HCT116 (cell line): ENCODE data around the gene CHN1. TPM values are rescaled to one million over a fixed set of nuclear protein-coding genes. Genes with fewer than 3 reads are reported as not detected.
A peak's percentile ranks its signal among the peaks of the same experiment; 100 is the strongest.

Source experiments
- ATAC-seq: fragments of 200-7000 bp; cut with Tn5 transposase; 2 replicates; pipeline ENCODE4 v1.9.1; 2020; ENCODE audit warnings: mild to moderate bottlenecking, moderate library complexity
- BruUV-seq: library from RNA; stranded (reverse); fragments of 400-500 nt; replicated peaks from 2 replicates; lab custom pipeline; 2021; lab: Mats Ljungman, UMichigan
- CTCF ChIA-PET: fragments of 300-600 bp; sonication (Branson Sonifier 250); formaldehyde crosslinking; loops from one replicate; lab custom pipeline; 2021; ENCODE audit warnings: antibody characterized with exemption; lab: Charles Lee
- POLR2A ChIA-PET: fragments of 300-600, 350-600 bp; sonication (Branson Sonifier 250); formaldehyde crosslinking; loops from one replicate; lab custom pipeline; 2021; ENCODE audit warnings: antibody characterized with exemption; lab: Charles Lee
- RAD21 ChIA-PET, 2 experiments: fragments of 300-600 bp; sonication (Branson Sonifier 250); formaldehyde crosslinking; loops; one replicate each; lab custom pipeline; 2023; ENCODE audit warnings: low total read pairs in 2 of 2; ENCODE audit not compliant: uncharacterized antibody in 2 of 2, unreplicated experiment in 2 of 2, low non-redundant PET in 1 of 2; lab: Charles Lee
- DNase-seq: peaks from one replicate; pipeline ENCODE4 v3.0.0-alpha.2; 2010; ENCODE audit warnings: low read depth, low spot score
- H2AFZ ChIP-seq: fragments of 200-600 bp; shearing (Covaris generic), sonication (generic); 2 replicates; pipeline ENCODE4 v1.6.1; 2017; ENCODE audit warnings: low read depth, mixed run types, mixed read lengths, antibody characterized with exemption, low read length; ENCODE audit not compliant: poor library complexity, severe bottlenecking
- H3K27ac ChIP-seq: 2 replicates; pipeline ENCODE4 v1.5.1; 2012; ENCODE audit warnings: low read depth, low read length
- H3K27me3 ChIP-seq: fragments of 200-600 bp; sonication (generic); 2 replicates; pipeline ENCODE4 v1.6.1; 2016; ENCODE audit warnings: mixed run types, low read length, mixed read lengths; ENCODE audit not compliant: insufficient read depth
- H3K36me3 ChIP-seq, 2 experiments: fragments of 200-500 bp in 1 of 2; fragments of 200-600 bp in 1 of 2; sonication (Bioruptor generic) in 1 of 2; sonication (generic) in 1 of 2; 2 replicates each; pipeline versions ENCODE4 v1.5.1 to v1.6.1; 2014 to 2016; ENCODE audit warnings: low read length in 2 of 2, inconsistent platforms in 1 of 2, mixed read lengths in 1 of 2, mixed run types in 1 of 2; ENCODE audit not compliant: insufficient read depth in 2 of 2, control insufficient read depth in 1 of 2
- H3K4me1 ChIP-seq, 2 experiments: fragments of 200-600 bp in 1 of 2; sonication (generic) in 1 of 2; 2 replicates each; pipeline versions ENCODE4 v1.5.1 to v1.6.1; 2012 to 2017; ENCODE audit warnings: low read length in 2 of 2, inconsistent platforms in 1 of 2, mild to moderate bottlenecking in 1 of 2, mixed read lengths in 1 of 2, mixed run types in 1 of 2, moderate library complexity in 1 of 2; ENCODE audit not compliant: insufficient read depth in 2 of 2, control insufficient read depth in 1 of 2
- H3K4me2 ChIP-seq: fragments of 200-600 bp; sonication (generic); 2 replicates; pipeline ENCODE4 v1.6.1; 2017; ENCODE audit warnings: mixed run types, low read length, mixed read lengths
- H3K4me3 ChIP-seq, 2 experiments: fragments of 200-600 bp in 1 of 2; sonication (generic) in 1 of 2; replicated peaks in 1 of 2; 2 replicates each; pipeline ENCODE4 v1.5.1; 2011 to 2016; ENCODE audit warnings: low read length in 2 of 2, control low read depth in 1 of 2, low read depth in 1 of 2, mild to moderate bottlenecking in 1 of 2, mixed read lengths in 1 of 2, mixed run types in 1 of 2
- H3K79me2 ChIP-seq: fragments of 200-600 bp; sonication (generic); 2 replicates; pipeline ENCODE4 v1.6.1; 2017; ENCODE audit warnings: mild to moderate bottlenecking, mixed run types, low read length, moderate library complexity, mixed read lengths; ENCODE audit not compliant: insufficient read depth
- H3K9ac ChIP-seq: fragments of 200-600 bp; sonication (generic); 2 replicates; pipeline ENCODE4 v1.6.1; 2016; ENCODE audit warnings: low read length, mixed read lengths
- H3K9me2 ChIP-seq: fragments of 200-600 bp; sonication (generic), shearing (Covaris generic); 2 replicates; pipeline ENCODE4 v1.6.1; 2017; ENCODE audit warnings: mixed run types, mild to moderate bottlenecking, moderate library complexity; ENCODE audit not compliant: insufficient read depth
- H3K9me3 ChIP-seq, 2 experiments: fragments of 200-500 bp in 1 of 2; fragments of 200-600 bp in 1 of 2; sonication (Bioruptor generic) in 1 of 2; sonication (generic) in 1 of 2; 2 replicates each; pipeline ENCODE4 v1.6.1; 2014 to 2017; ENCODE audit warnings: low read length in 2 of 2, mixed read lengths in 2 of 2, inconsistent platforms in 1 of 2, low read depth in 1 of 2, mild to moderate bottlenecking in 1 of 2, mixed run types in 1 of 2, moderate library complexity in 1 of 2; ENCODE audit not compliant: control insufficient read depth in 1 of 2, insufficient read depth in 1 of 2
- H4K20me1 ChIP-seq: fragments of 200-600 bp; sonication (generic), shearing (Covaris generic); 2 replicates; pipeline ENCODE4 v1.6.1; 2017; ENCODE audit warnings: mixed run types, mild to moderate bottlenecking, moderate library complexity; ENCODE audit not compliant: insufficient read depth
- CBX3 ChIP-seq: IDR thresholded peaks from 2 replicates; pipeline ENCODE4 v1.6.1; 2012; ENCODE audit warnings: low read depth
- CEBPB ChIP-seq: IDR thresholded peaks from 2 replicates; pipeline ENCODE4 v1.6.1; 2012; ENCODE audit warnings: low read depth
- EGR1 ChIP-seq: IDR thresholded peaks from 2 replicates; pipeline ENCODE4 v1.6.1; 2012; ENCODE audit warnings: low read depth
- EZH2 ChIP-seq: fragments of 200-600 bp; sonication (generic); IDR thresholded peaks from 2 replicates; pipeline ENCODE4 v1.6.1; 2017; ENCODE audit warnings: antibody characterized with exemption, mixed run types
- FOSL1 ChIP-seq: IDR thresholded peaks from 2 replicates; pipeline ENCODE4 v1.6.1; 2012; ENCODE audit warnings: low read depth
- POLR2A ChIP-seq: IDR thresholded peaks from 2 replicates; pipeline ENCODE4 v1.7.0; 2011; ENCODE audit warnings: borderline replicate concordance; ENCODE audit not compliant: insufficient read depth, insufficient read length; ENCODE audit errors: extremely low read depth
- POLR2AphosphoS5 ChIP-seq: IDR thresholded peaks from 2 replicates; pipeline ENCODE4 v1.6.1; 2011; ENCODE audit warnings: mild to moderate bottlenecking, low read depth, low read length, moderate library complexity
- RAD21 ChIP-seq: IDR thresholded peaks from 2 replicates; pipeline ENCODE4 v1.6.1; 2012; ENCODE audit warnings: low read depth, mild to moderate bottlenecking
- SIN3A ChIP-seq: IDR thresholded peaks from 2 replicates; pipeline ENCODE4 v1.6.1; 2012; ENCODE audit warnings: low read depth
- SP1 ChIP-seq: IDR thresholded peaks from 2 replicates; pipeline ENCODE4 v1.6.1; 2012; ENCODE audit warnings: low read depth
- SRF ChIP-seq: IDR thresholded peaks from 2 replicates; pipeline ENCODE4 v1.6.1; 2012; ENCODE audit warnings: low read depth
- YY1 ChIP-seq: IDR thresholded peaks from 2 replicates; pipeline ENCODE4 v1.6.1; 2011; ENCODE audit warnings: low read length, low read depth, moderate library complexity, mild to moderate bottlenecking; ENCODE audit not compliant: insufficient replicate concordance; ENCODE audit errors: extremely low read depth
- ZNF274 ChIP-seq: fragments of 200-500 bp; sonication (Bioruptor generic); IDR thresholded peaks from 2 replicates; pipeline ENCODE4 v1.6.1; 2014; ENCODE audit warnings: mild to moderate bottlenecking, low read depth, low read length, inconsistent platforms
- intact Hi-C: fragments of 100-400 bp; cut with micrococcal nuclease; formaldehyde crosslinking; loops from 2 replicates; pipeline ENCODE4 v1.10.0; 2022
- total RNA-seq: library from RNA; stranded (reverse); gene quantifications from one replicate; pipeline ENCODE4 v1.2.1, GENCODE V29; 2021; ENCODE audit not compliant: unreplicated experiment
- TF ChIP-seq, protein P1 (sequence below), 3 experiments: fragments of 200-600 bp in 1 of 3; sonication (generic) in 1 of 3; IDR thresholded peaks in 2 of 3; conservative IDR thresholded peaks in 1 of 3; 2 replicates each; pipeline ENCODE4 v1.5.1; 2012 to 2017; ENCODE audit warnings: low read depth in 2 of 3, low read length in 2 of 3, antibody characterized with exemption in 1 of 3, borderline replicate concordance in 1 of 3, control low read depth in 1 of 3, mild to moderate bottlenecking in 1 of 3, mixed read lengths in 1 of 3, mixed run types in 1 of 3, moderate library complexity in 1 of 3; ENCODE audit not compliant: insufficient read depth in 1 of 3
- TF ChIP-seq, protein P2 (sequence below): IDR thresholded peaks from 2 replicates; pipeline ENCODE4 v1.6.1; 2012; ENCODE audit warnings: low read depth

The CHN1 gene
- total RNA-seq, 1 experiment from 2014 or later, result 3.6 TPM

DNA sequence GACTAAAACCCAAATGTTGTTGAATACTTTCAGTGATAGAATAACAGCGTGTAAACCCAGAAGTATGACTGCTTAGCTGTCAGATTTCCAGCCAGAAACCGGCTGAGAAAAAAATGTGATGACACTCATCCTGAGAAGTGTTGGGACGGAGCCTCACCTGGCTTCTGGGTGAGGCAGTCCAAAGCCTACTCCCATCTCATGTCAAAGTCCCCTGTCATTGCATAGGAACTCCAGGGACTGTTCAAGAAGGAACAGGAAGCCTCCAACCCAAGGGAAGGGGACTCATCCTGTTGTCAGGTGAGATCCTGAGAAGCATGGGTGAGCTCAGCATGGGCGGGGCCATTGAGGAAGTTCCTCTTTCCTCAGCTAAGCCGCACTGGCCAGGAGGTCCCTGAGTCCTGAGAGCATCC, 229.6 kb downstream of the CHN1 start (continued):
- TF ChIP-seq, protein P1, sequence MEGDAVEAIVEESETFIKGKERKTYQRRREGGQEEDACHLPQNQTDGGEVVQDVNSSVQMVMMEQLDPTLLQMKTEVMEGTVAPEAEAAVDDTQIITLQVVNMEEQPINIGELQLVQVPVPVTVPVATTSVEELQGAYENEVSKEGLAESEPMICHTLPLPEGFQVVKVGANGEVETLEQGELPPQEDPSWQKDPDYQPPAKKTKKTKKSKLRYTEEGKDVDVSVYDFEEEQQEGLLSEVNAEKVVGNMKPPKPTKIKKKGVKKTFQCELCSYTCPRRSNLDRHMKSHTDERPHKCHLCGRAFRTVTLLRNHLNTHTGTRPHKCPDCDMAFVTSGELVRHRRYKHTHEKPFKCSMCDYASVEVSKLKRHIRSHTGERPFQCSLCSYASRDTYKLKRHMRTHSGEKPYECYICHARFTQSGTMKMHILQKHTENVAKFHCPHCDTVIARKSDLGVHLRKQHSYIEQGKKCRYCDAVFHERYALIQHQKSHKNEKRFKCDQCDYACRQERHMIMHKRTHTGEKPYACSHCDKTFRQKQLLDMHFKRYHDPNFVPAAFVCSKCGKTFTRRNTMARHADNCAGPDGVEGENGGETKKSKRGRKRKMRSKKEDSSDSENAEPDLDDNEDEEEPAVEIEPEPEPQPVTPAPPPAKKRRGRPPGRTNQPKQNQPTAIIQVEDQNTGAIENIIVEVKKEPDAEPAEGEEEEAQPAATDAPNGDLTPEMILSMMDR (IDR thresholded peaks at IDR 0.05 in 2 of 3, conservative IDR thresholded peaks at IDR 0.05 in 1 of 3; ENCODE audit: borderline replicate concordance in 1 of 3, insufficient read depth in 1 of 3, low read depth in 2 of 3, low read length in 2 of 3), result no peak
- TF ChIP-seq SIN3A (no peak), EGR1 (no peak), SP1 (no peak), YY1 (no peak), FOSL1 (no peak), RAD21 (no peak), SRF (no peak), CBX3 (no peak), POLR2AphosphoS5 (no peak), ZNF274 (no peak), POLR2A (no peak)
- TF ChIP-seq, all 23 proteins: peak for 0

DNA sequence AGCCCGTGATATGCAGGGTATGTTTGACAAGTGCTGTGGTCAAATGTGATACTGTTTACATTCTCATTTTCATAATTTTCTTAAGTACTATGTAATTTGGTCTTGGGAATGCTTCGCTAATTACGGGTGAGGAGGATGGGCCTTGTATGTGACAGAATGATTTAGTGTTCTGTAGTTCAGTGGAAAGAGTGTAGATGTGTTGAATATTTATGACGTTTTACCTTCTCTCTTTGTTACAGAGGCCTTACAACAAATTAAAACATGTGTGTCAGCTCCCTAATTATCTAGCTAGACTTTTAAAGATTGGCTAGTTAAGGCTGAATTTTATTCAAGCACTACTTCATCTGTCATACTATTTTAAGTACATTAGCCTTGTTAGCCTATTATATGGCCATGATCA, 230.3 kb downstream of the CHN1 start:
- RAD21 ChIA-PET, result no interaction called here
- H3K4me1 ChIP-seq, result peaks cover 0 to 12% of the 10 kb centered on the region in 2 experiments; a peak in 2 of 4 replicates
- H3K9ac ChIP-seq, result no peak overlapping the region
- no peaks in the 10 kb centered on the region for H4K20me1 ChIP-seq
- no peaks in the 10 kb centered on the region for H3K79me2 ChIP-seq
- TF ChIP-seq EZH2, result no peak
- no peak for TF ChIP-seq POLR2A
- no peak for TF ChIP-seq CEBPB
- TF ChIP-seq, protein P2, sequence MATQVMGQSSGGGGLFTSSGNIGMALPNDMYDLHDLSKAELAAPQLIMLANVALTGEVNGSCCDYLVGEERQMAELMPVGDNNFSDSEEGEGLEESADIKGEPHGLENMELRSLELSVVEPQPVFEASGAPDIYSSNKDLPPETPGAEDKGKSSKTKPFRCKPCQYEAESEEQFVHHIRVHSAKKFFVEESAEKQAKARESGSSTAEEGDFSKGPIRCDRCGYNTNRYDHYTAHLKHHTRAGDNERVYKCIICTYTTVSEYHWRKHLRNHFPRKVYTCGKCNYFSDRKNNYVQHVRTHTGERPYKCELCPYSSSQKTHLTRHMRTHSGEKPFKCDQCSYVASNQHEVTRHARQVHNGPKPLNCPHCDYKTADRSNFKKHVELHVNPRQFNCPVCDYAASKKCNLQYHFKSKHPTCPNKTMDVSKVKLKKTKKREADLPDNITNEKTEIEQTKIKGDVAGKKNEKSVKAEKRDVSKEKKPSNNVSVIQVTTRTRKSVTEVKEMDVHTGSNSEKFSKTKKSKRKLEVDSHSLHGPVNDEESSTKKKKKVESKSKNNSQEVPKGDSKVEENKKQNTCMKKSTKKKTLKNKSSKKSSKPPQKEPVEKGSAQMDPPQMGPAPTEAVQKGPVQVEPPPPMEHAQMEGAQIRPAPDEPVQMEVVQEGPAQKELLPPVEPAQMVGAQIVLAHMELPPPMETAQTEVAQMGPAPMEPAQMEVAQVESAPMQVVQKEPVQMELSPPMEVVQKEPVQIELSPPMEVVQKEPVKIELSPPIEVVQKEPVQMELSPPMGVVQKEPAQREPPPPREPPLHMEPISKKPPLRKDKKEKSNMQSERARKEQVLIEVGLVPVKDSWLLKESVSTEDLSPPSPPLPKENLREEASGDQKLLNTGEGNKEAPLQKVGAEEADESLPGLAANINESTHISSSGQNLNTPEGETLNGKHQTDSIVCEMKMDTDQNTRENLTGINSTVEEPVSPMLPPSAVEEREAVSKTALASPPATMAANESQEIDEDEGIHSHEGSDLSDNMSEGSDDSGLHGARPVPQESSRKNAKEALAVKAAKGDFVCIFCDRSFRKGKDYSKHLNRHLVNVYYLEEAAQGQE, result no peak
- no peak for TF ChIP-seq EGR1
- no peak for TF ChIP-seq POLR2AphosphoS5
- intact Hi-C loops, result loop anchor here (5.0 kb wide), 1 partner anchor 1322 kb away; the partner anchor contains the start of gene HOXD12
- peak overlapping the region; percentile 56 for H2AFZ ChIP-seq
- H3K9me3 ChIP-seq, result no peaks in the 10 kb centered on the region
- H3K4me3 ChIP-seq, result no peak overlapping the region
- H3K36me3 ChIP-seq, result no peaks in the 10 kb centered on the region
- H3K9me2 ChIP-seq, result no peaks in the 10 kb centered on the region
- DNase-seq (no peak), ATAC-seq (no peak)
- POLR2A ChIA-PET, result no interaction called here
- no peak overlapping the region for H3K4me2 ChIP-seq
- BruUV-seq, result no TSS peak
- no peaks in the 10 kb centered on the region for H3K27me3 ChIP-seq
- no peak overlapping the region for H3K27ac ChIP-seq
- CTCF ChIA-PET, result interaction anchor here (0.9 to 1.4 kb wide), 3 partner anchors 76 to 215 kb away, joined by 3 to 5 read pairs (median 3); no protein-coding TSS in a partner anchor
